ENCODE results near the gene IL18BP. TPM values are rescaled to one million over a fixed set of nuclear protein-coding genes. Genes with fewer than 3 reads are reported as not detected.

The IL18BP gene
- total and polyA plus RNA-seq, 5 donors, result 2.7 to 5.3 (median 3.8) TPM

Other genes with a start within 250 kb of the IL18BP start
- gene DEFB108B, start 165.7 kb upstream of the IL18BP start, total RNA-seq, result not detected
- gene DEFB108B, start 165.7 kb upstream of the IL18BP start, polyA plus RNA-seq, result not detected
- not detected for gene DEFB131B, start 120.5 kb upstream of the IL18BP start, total RNA-seq
- gene DEFB131B, start 120.5 kb upstream of the IL18BP start, polyA plus RNA-seq, result not detected
- 1 to 10 TPM; 4.6 to 6.0 (median 5.0) TPM for gene XNDC1N, start 70.3 kb upstream of the IL18BP start, total RNA-seq
- gene XNDC1N, start 70.3 kb upstream of the IL18BP start, polyA plus RNA-seq, result 3.1 TPM
- 10 to 100 TPM; 21.8 to 26.8 (median 23.0) TPM for gene RNF121, start 69.9 kb upstream of the IL18BP start, total RNA-seq
- gene RNF121, start 69.9 kb upstream of the IL18BP start, polyA plus RNA-seq, result 12.2 TPM
- 100 to 1,000 TPM in 3 of 4 donors, 10 to 100 TPM in 1; 75.8 to 125 (median 102) TPM for gene NUMA1, start 81.6 kb downstream of the IL18BP start, total RNA-seq
- gene NUMA1, start 81.6 kb downstream of the IL18BP start, polyA plus RNA-seq, result 104 TPM
- 1 to 10 TPM; 3.8 to 5.5 (median 4.9) TPM for gene LRRC51, start 81.9 kb downstream of the IL18BP start, total RNA-seq
- 3.8 TPM for gene LRRC51, start 81.9 kb downstream of the IL18BP start, polyA plus RNA-seq
- gene LAMTOR1, start 104.4 kb downstream of the IL18BP start, total RNA-seq, result 10 to 100 TPM; 70.7 to 88.5 (median 80.7) TPM
- 124 TPM for gene LAMTOR1, start 104.4 kb downstream of the IL18BP start, polyA plus RNA-seq
- not detected for gene TOMT, start 107.0 kb downstream of the IL18BP start, total RNA-seq
- not detected for gene TOMT, start 107.0 kb downstream of the IL18BP start, polyA plus RNA-seq
- gene ANAPC15, start 113.8 kb downstream of the IL18BP start, total RNA-seq, result 10 to 100 TPM; 36.3 to 50.1 (median 40.0) TPM
- 77.7 TPM for gene ANAPC15, start 113.8 kb downstream of the IL18BP start, polyA plus RNA-seq
- gene FOLR3, start 136.8 kb downstream of the IL18BP start, total RNA-seq, result 1 to 10 TPM in 2 of 4 donors, under 1 TPM in 1, not detected in 1; 0.49 to 1.2 (median 1.1) TPM
- gene FOLR3, start 136.8 kb downstream of the IL18BP start, polyA plus RNA-seq, result not detected
- under 1 TPM in 2 of 4 donors, not detected in 2; 0.26 to 0.32 TPM for gene FOLR1, start 193.2 kb downstream of the IL18BP start, total RNA-seq
- gene FOLR1, start 193.2 kb downstream of the IL18BP start, polyA plus RNA-seq, result 0.18 TPM
- 10 to 100 TPM; 29.8 to 41.2 (median 38.7) TPM for gene FOLR2, start 217.9 kb downstream of the IL18BP start, total RNA-seq
- 11.9 TPM for gene FOLR2, start 217.9 kb downstream of the IL18BP start, polyA plus RNA-seq
- 100 to 1,000 TPM; 107 to 149 (median 125) TPM for gene INPPL1, start 225.9 kb downstream of the IL18BP start, total RNA-seq
- gene INPPL1, start 225.9 kb downstream of the IL18BP start, polyA plus RNA-seq, result 79.2 TPM
- gene PHOX2A, start 245.3 kb downstream of the IL18BP start, total RNA-seq, result not detected
- 0.18 TPM for gene PHOX2A, start 245.3 kb downstream of the IL18BP start, polyA plus RNA-seq

Measured in right cardiac atrium (tissue), 5 donors.